ENCODE results near the gene ANK2.

GRCh38 chr4:113397114-113397701 is 347.8 kb downstream of the ANK2 start:
- TF ChIP-seq CTCF (IDR thresholded peaks at IDR 0.05): no peak
- no peak for TF ChIP-seq POLR2A (IDR thresholded peaks at IDR 0.05)
- no peak for TF ChIP-seq POLR2AphosphoS5 (IDR thresholded peaks at IDR 0.05)

Data from upper lobe of left lung (tissue), 4 donors.